HEK293T (cell line): ENCODE data around the gene RPL41.

Source experiments
- SP1 ChIP-seq: fragments of 450-650 bp; IDR thresholded peaks from 2 replicates; pipeline ENCODE4 v1.6.1; 2017
- SUZ12 ChIP-seq: fragments of 450-650 bp; IDR thresholded peaks from 2 replicates; pipeline ENCODE4 v1.6.1; 2016; ENCODE audit warnings: mild to moderate bottlenecking
- ZNF384 ChIP-seq: fragments of 450-650 bp; IDR thresholded peaks from 2 replicates; pipeline ENCODE4 v1.6.1; 2016

DNA sequence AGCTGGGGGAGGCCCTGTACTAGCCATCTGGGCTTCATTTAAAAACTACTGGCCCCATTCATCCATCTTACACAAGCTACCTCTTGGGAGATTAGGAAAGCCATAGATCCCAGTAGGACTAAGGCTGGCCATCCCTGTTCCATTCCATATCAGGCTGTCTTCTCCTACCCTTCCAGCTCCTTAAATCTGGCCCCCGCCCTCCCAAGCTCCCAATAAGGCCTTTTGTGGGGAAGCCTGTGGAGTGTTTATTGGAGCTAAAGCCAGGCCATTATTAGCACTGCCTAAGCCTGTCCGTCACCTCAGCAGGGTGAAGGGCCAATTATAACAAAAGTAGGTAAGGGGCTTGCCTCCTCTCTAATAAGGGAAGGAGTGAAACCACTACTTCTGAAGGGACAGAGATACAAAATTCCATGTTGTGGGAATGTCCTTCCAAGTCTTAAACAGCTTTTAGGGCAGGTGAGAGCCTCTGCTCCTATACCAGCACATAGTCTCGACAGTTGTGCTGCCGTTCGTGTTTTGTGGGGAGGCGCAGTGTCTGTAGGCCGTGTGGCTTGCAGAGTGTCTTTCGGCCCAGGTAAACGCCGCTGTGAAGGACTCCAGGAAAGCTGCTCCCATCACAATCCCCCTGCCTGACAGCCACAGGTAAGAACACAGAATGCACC is 45.4 kb downstream of the RPL41 start:
- TF ChIP-seq SUZ12 (no peak), SP1 (no peak), ZNF384 (no peak)
